ENCODE results near the gene DDIT3.
A peak's percentile ranks its signal among the peaks of the same experiment; 100 is the strongest.
"Not testable (repeated sequence)": the region's sequence is repeated elsewhere in the genome, so short reads cannot be mapped to it uniquely, and the experiment has no call there.

Gene DDIT3, protein sequence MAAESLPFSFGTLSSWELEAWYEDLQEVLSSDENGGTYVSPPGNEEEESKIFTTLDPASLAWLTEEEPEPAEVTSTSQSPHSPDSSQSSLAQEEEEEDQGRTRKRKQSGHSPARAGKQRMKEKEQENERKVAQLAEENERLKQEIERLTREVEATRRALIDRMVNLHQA

DNA sequence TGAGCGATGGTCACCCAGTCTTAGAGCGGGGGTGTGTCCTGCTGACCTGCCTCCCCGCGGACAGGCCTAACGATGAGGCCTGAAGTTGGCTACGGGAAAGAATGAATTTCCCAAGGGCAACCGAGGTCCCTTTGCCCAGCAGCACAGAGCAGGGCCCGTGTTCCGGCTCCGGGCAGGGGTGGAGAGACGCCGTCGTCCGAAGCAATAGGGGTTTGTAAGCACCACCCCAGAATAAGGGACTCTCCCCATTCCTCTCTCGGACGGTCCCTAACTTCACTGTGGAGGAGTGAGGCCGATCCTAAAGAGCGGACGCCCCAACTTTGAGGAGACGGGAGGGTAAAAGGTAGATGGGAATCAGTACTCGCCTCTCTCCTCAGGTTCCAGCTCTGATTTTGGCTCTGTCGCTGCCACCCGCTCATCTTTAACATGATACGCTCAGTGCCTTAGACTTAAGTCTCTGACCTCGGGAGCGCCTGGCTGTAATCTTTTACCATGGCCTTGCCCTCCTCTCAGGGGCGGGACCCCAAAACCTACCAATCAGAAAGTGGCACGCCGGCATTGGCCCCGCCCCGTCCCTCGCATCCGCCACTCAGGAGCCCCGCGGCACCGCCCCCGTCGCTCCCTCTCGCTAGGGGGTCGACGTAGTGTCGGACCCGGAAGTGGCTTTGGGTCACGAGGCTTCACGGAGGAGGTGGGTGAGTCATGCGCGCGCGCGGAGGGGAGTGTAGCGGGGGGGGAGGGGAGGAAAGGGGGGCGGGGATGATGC, at the start of gene DDIT3:
TSS of gene DDIT3 (minus strand) at position 462 of the 766 bp plus-strand sequence. CDS start 3,108 bp downstream, outside the sequence.
- peak; percentile 98 for DNase-seq

DNA sequence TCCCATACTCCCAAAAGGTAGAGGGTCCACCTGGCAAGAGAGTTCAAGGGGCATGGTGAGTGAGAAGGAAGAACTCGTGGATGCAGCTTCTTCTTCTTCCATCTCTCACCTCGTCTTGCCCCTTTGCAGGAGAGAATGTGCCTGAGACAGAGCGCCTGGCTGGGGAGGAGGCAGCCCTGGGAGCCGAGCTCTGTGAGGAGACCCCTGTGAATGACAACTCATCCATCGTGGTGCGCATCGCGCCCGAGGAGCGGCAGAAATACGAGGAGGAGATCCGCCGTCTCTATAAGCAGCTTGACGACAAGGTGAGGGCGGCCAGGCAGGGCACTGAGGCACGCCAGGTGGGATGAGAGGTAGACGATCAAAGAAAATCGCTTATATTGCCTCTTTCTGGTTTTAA, 49.5 kb upstream of the DDIT3 start:
- DNase-seq: no peak

DNA sequence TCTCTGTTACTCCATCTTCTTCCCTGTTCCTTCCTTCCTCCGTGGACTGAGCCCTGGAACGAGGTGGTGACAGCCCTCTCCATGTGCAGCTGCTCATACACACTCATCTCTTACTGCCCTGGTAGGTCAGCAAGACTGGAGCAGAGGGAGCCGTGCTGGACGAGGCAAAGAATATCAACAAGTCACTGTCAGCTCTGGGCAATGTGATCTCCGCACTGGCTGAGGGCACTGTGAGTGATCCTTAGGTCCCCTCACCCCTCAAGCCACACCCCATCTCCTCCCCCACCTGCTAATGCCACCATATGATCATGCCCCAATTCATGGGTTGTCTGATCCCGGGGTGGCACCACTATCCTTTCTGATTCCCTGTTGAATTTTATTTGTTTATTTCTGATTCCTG, 48.5 kb upstream of the DDIT3 start:
- DNase-seq: no peak

DNA sequence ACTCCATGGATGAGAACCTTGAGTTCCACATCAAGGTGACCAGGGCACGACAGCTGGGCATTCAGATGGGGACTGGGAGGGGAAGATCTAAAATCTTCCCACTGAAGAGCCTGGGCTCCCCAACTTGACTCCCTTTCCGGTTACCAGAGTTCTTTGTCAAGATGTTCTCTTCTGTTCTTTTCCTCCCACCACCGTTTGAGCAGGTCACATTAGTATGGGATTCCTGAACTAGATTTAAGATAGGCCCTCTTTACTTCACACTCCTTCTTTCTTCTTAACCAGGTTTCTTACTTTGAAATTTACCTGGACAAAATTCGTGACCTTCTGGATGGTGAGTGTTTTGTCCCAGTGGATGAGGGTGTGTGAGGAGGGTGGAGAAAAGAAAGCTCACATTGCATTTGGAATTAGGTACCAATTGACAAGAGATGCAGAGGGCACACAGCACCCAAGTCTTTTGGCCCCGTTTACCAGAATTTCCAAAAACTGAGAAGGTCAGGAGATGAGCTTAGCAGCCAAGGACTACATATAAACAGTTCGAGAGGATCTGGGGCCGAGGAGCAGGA, 43.9 kb upstream of the DDIT3 start:
- DNase-seq: no peak

DNA sequence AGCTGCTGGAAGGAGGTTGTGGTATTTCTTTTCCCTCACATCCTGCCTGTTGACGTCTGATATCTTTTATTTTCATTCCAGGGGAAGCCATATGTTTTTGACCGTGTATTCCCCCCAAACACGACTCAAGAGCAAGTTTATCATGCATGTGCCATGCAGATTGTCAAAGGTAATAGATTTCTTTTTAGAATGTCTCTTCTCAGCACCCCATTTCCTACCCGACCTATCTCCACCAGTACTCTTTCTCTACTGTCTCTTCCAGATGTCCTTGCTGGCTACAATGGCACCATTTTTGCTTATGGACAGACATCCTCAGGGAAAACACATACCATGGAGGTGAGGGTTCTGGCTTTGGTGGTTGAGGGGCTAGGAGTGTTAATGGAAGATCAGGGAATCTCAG, 43.0 kb upstream of the DDIT3 start:
- no peak for DNase-seq

DNA sequence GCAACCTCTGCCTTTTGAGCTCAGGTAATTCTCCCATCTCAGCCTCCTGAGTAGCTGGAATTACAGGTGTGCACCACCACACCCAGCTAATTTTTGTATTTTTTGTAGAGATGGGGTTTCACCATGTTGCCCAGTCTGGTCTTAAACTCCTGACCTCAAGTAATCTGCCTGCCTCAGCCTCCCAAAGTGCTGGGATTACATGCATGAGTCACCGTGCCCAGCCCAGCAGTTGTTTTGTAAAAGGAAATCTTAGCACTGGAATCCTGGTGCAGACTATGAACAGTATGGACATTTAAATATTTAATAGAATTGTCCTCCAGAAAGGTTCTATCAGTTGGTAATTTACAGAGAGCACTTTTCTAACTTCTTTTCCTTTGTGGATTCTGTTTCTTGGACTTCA, 40.8 kb upstream of the DDIT3 start:
- DNase-seq: not testable (repeated sequence)

DNA sequence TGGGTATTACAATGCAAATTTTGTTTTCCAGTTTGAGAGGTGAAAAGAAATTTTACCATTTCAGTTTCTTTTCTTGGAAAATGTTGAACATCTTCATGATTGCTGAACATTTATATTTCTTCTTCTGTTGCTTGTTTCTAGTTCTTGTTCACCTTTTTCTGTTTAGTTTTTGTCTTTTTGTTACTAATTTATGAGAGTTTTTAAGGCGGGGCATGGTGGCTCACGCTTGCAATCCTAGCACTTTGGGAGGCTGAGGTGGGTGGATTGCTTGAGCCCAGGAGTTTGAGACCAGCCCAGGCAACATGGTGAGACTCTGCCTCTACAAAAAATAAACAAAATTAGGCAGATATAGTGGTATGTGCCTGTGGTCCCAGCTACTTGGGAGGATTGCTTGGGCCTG, 40.2 kb upstream of the DDIT3 start:
- no peak for DNase-seq

DNA sequence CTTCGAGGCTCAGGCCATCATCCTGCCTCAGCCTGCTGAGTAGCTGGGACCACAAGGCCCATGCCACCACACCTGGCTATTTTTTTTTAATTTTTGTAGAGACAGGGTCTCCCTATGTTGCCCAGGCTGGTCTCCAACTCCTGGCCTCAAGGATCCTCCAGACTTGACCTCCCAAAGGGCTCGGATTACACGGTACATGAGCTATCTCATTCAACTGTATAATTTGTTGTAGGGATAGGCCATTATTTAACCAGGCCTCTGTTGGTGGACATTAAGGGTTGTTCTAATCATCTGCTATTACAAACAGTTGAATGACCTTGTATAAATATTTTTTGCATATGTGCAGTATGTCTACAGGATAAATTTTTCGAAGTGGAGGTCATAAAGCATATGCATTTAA, 38.5 kb upstream of the DDIT3 start:
- no peak for DNase-seq

DNA sequence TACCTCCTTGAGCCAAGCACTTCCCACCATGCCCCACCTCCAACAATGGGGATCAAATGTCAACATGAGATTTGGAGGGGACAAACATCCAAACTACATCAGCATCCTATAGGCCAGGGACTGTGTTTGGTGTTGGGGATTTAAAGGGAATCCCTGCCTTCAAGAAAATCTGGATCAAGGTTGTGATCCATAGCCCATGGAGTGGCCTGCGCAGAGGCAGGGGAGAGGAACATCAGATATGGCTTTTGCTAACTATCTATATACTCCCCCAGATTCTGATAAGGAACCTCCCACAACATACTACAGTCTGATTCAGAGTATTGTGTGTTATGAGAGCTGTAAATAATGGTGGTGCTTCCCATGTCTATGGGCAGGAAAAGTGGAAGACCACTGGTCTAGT, 34.6 kb upstream of the DDIT3 start:
- DNase-seq: no peak

DNA sequence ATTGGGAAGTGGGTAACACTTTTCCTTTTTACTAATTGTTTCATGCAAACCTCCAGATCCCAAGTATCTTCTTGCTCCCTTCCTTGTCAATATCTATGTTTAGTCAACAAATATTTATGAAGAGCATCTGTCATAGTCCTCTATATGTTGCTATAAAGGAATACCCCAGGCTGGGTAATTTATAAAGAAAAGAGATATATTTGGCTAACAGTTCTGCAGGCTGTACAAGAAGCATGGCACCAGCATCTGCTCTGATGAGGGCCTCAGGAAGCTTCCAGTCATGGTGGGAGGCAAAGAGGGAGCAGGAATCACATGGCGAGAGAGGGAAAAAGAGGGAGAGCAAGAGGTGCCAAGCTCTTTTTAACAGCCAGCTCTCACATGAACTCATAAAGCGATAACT, 34.1 kb upstream of the DDIT3 start:
- no peak for DNase-seq

DNA sequence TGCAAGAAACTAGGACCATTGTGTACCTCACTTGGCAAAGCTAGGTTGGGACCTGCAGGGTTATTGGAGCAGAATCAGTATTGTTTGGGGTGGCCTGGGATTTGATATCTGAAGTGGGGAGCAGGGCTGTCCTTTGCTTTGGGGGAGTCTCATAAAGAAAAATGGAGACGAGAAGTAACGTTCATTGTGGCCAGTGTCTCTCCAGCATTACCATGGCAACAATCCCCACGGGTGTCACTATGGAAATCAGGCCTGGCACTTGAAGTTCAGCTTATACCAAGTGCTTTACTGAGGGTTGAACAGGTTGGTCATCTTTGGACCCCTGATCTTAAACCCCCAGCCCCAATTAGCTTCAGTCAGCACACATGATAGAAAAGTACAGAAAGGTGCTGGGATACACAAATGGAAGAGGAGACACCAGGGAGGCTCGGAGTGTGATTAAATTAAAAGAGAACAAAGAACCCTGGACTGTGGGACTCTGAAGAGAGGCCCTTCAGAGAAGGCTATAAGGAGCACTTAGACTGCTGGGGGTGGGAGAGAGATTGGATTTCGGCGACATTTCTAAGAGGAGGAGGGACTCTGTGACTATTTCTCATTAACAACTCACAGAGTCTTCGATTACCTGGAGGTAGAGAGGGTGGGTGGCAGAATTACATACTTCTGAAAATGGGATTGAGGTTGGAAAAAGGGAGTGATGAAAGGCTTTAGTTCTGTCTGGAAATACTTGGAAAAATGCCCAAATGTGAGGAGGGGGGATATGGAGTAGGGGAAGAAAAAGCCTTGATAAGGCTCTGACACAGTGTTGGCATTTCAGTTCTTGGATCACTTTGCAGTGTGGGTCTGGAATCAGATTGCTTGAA, 33.3 kb upstream of the DDIT3 start:
- DNase-seq: no peak

DNA sequence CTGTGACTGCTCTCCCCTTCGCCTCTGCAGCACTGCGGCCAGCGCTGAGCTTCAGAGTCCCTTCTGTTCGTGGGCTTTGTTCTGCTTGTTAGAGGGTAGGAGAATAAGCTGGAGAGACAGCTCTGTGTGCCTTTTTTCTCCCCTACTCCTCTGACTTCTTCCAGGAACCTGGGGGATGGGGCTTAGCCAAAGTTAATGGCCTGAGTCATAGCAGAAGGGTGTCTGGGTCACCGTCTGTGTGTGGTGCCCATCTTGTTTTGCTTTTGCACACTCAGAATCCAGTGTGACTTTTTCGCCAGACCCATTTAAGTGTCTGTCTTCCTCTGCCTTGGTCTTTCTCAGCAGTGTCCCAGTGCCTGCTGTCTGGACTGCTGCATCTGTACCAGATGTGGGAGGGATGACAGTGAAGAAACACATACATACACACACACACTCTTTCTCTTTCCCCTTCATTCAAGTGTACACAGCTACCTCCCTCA, 32.6 kb upstream of the DDIT3 start:
- DNase-seq: no peak

DNA sequence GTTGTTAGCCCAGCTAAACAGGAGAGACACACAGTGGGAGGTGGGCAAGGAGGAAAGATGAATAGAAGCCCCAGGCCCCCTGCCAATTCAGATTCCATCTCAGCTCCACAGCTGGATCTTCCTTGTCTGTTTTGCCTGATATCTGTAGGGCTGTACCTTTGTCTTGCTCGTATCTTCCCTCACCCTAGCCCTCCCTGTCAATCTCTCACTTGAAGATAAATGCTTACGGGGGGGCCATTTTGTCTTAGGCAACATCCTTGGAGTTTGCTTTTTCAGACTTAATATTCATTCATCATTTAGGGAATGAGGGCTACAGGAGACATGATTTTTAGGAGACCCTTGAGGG, 32.0 kb upstream of the DDIT3 start:
- DNase-seq: no peak

DNA sequence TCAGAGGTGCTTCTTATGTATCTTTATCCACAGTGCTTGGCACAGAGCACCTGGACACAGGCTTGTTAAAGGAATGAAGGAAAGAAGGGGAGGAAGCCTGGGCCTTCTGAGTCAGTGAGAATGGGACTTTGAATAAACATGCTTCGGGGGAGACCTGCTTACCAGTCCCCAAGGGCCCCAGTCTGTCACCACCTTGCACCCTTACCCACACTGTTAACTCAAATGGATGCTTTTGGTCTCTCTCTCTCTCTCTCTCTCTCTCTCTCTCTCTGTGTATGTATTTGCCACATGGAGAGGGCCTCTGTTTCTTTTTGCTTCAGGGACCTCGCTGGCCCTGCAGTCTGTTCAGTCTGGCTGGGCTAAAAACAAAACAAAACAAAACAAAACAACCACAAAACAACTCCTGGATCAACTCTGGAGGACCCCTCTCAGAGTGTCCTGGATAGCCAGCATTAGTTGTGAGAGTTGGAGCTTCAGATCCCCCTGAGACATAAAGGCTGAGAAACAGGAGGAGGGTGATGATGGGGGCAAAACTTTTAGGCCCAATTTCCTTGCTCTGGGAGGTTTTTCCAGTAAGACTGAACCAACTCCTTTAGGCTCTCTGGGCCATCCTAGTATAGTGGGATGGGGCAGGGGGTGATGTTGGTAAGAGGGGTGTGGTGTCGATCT, 31.5 kb upstream of the DDIT3 start:
- no peak for DNase-seq

DNA sequence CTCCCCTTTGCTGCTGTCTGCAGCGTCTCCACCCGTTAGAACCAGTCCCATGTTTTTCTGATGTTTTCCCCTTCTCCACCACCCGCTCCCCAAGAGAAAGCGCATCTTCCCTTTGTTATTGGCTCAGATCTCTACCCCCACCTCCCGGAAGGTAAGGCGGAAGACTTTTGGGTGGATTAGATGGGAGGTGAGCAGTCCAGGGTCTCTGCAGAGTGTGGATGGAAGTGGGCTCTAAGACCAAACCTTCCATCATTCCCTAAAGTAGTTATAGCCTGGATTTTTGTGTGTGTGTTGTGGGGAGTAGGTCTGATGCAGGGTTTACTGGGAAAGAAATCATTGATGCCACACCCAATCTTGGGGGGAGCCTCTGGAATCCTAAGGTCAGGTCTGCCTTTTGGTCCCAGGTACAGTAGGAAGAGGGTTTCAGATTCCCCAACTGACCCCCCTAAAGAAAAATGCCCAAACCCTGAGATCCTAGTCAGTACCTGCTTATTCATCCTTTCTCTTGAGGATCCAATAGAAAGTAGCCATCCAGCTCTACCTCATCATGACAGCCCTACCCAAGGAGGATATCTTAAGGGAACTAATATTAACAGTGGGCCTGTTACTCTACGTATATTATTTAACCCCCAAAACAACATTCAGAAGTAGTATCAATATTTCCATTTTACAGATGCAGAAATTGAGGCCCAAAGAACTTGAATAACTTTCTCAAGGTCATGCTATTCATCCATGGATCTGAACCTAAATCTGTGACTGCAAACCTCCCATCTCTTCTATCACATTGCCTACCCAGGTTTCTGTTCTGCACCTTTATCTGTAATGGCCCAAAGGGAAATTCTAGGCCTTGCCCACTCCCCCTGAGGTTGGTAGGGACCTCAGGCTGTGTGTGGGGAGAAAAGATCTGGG, 30.6 kb upstream of the DDIT3 start:
- no peak for DNase-seq

DNA sequence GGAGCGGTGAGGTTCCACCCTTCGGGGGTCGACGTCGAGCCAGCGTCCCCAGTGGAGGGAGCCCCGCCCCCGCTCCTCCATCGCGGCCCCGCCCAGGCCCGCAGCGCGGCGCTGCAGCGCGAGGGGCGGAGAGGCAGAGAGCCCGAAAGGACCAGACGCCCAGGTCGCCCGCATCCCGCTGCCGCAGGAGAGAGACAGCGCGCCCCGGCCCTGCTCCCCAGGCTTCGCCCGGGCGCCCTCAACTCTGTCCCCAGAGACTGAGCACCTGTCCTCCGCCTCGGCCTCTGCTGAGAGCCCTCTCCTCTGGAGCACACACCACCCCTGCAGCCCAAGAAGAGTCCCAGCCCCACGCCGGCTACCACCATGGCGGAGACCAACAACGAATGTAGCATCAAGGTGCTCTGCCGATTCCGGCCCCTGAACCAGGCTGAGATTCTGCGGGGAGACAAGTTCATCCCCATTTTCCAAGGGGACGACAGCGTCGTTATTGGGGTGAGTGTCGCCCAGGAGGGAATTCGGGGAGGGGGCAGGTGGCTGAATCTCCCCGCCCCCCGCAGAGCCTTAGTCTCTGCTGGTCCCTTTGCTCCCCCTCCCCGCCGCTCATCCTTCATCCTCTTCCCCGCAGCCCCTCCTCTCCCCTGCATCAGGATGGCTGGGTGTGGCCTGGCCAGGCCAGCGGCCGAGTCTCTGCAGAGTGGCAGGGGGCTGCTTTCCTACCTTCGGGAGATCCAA, 29.8 kb upstream of the DDIT3 start, which contains the start of gene KIF5A:
TSS of gene KIF5A (plus strand) at position 136 of the 732 bp plus-strand sequence. CDS start at position 364, 228 bp downstream.
- DNase-seq: peak; percentile 15

DNA sequence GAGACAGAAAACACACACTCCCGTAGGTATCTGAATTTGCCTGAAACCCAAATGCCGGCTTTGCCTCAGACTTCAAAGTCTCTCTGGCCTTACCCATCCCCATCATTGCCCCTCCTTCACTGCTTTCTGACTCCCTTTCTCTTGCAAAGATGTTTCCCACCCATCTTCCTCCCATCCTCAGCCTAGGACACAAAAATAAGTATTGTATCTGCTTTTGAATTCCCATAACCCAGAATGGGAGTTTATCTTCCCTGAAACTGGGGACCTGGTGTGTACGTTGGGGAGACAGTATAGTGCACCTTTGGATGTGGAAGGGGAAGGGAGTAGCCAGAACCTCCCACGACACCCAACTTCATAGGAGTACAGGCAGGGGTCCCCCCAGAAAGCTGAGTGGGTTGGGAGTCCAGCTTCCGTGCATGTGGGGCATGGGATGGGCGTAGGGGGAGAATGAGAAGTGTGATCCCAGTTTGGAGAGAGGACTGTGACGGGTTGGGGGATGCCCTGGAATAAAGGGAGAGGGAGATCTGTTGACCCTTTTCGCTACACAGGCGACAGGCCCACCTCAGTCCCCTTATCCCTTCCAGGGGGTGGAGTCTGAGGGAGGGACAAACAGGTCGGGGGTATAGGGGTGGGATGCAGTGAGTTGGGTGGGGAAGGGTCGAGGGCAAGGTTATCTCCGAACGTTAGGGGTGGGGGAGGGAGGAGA, 29.0 kb upstream of the DDIT3 start:
- DNase-seq: no peak

DNA sequence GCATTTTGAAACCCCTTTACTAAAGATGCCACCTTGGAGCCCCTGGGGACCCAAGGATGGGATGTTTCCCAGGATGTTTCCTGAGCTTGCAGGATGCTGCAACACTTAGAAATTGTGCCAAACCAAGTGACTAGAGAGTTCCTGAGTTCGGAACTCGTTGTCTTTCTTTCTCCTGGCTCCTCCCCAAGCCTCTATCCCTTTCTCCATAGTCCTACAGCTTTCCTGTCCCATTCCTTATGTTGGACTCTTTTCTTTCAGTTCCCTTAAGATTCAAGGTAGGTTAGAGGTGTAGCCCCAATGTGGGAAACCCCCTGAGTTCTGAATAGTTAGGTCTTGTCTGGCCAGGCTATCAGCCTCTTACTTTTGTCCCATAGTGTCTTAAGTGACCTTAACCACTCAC, 28.2 kb upstream of the DDIT3 start:
- no peak for DNase-seq

DNA sequence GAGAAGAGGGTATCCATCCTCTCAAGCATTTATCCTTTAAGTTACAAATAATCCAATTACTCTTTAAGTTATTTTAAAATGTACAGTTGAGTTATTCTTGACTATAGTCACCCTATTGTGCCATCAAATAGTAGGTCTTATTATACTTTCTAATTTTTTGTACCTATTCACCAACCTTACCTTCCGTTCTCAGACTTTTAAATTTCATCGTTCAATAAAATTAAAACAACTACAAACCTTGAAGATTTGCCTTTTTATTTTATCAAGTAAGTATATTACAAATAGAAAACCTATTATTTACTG, 27.6 kb upstream of the DDIT3 start:
- no peak for DNase-seq

DNA sequence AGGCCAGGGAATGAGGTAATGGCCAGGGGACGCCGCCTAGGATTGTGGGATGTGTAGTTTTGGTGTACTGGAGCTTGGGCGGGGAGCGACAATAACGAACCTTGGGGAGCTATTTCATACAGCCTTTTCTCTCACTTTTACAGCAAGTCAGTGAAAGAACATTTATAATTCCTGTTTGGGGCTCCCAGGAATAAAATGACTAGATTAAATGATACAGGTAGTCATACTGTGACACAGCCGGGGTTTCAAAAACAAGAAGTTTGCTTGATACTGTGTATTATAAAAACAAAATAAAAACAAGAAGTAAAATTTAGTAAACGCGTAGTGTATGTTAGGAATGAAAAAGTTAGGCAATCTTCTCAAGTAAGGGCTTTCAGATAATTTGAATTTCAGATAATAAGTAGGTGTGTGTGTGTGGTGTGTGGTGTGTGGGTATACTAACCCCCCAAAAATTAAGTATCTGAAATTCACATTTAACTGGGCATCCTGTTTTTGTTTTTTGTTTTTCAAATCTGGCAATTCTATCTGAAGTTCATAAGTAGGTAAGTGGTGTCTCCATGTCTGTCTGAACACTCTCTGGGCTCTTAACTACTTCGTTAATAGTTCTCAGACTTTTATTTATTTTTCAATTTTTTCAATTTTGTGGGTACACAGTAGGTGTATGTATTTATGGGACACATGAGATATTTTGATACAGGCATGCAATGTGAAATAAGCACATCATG, 27.1 kb upstream of the DDIT3 start:
- DNase-seq: no peak
